Transverse colon (tissue), 4 donors: Measurements from ENCODE around the gene FAM13A. TPM values are rescaled to one million over a fixed set of nuclear protein-coding genes. Genes with fewer than 3 reads are reported as not detected.
"Not testable (repeated sequence)": the region's sequence is repeated elsewhere in the genome, so short reads cannot be mapped to it uniquely, and the experiment has no call there.

Experiments used
- DNase-seq: peaks from one replicate; pipeline ENCODE4 v3.0.0-alpha.2; 2019
- H3K27ac ChIP-seq, 4 donors: fragments of 200-600 bp; sonication (generic); 2 replicates each; pipeline ENCODE4 v1.5.1; 2016 to 2018; ENCODE audit warnings: inconsistent platforms in 4 of 4
- H3K27me3 ChIP-seq: fragments of 200-600 bp; sonication (generic); 2 replicates; pipeline ENCODE4 v1.5.1; 2017; ENCODE audit warnings: inconsistent platforms
- H3K36me3 ChIP-seq, 4 donors: fragments of 200-600 bp; sonication (generic); 2 replicates each; pipeline ENCODE4 v1.5.1; 2017 to 2019; ENCODE audit warnings: inconsistent platforms in 4 of 4
- H3K4me1 ChIP-seq, 4 donors: fragments of 200-600 bp; sonication (generic); 2 replicates each; pipeline ENCODE4 v1.5.1; 2017 to 2020; ENCODE audit warnings: inconsistent platforms in 4 of 4
- H3K4me3 ChIP-seq, 4 donors: fragments of 200-600 bp; sonication (generic); 1 replicate in 1 of 4; 2 replicates in 3 of 4; pipeline versions ENCODE4 v1.5.1 to v1.6.1; 2017 to 2019; ENCODE audit warnings: inconsistent platforms in 4 of 4
- H3K9me3 ChIP-seq, 2 donors: fragments of 200-600 bp; sonication (generic); 2 replicates each; pipeline ENCODE4 v1.5.1; 2017 to 2019; ENCODE audit warnings: inconsistent platforms in 2 of 2
- CTCF ChIP-seq, 5 experiments: fragments of 200-600 bp in 3 of 5; fragments of 450-650 bp in 2 of 5; sonication (generic) in 3 of 5; IDR thresholded peaks; 1 replicate in 2 of 5; 2 replicates in 3 of 5; pipeline ENCODE4 v1.5.1; 2016 to 2017; ENCODE audit warnings: antibody characterized with exemption in 5 of 5, inconsistent platforms in 3 of 5, mild to moderate bottlenecking in 2 of 5, moderate library complexity in 1 of 5
- EP300 ChIP-seq: sonication (generic); formaldehyde crosslinking; IDR thresholded peaks from one replicate; pipeline ENCODE4 v1.6.1; 2017; ENCODE audit warnings: antibody characterized with exemption, low read depth
- POLR2A ChIP-seq: fragments of 450-650 bp; IDR thresholded peaks from one replicate; pipeline ENCODE4 v1.6.1; 2016; ENCODE audit warnings: antibody characterized with exemption, mild to moderate bottlenecking, moderate library complexity
- POLR2AphosphoS5 ChIP-seq, 3 donors: sonication (generic); formaldehyde crosslinking; IDR thresholded peaks; one replicate each; pipeline ENCODE4 v1.6.1; 2016; ENCODE audit warnings: antibody characterized with exemption in 3 of 3
- WGBS, 2 donors: methylation state at CpG; one replicate each; pipeline ENCODE4 v1.1.5; 2018; ENCODE audit warnings: low coverage in 1 of 2; 5-methylcytosine and 5-hydroxymethylcytosine counted together
- in situ Hi-C, 4 donors: fragments of 200-750 bp; cut with MboI; loops; one replicate each; pipeline versions ENCODE4 v1.15.0 to v1.15.1; 2017; ENCODE audit warnings: low sequenced_read_pairs in 3 of 4, low pct_ligation_motif_present in 1 of 4, low pct_unique_long_range_greater_than_20kb in 1 of 4
- intact Hi-C: fragments of 100-400 bp; cut with DNase I; formaldehyde crosslinking; loops from one replicate; pipeline ENCODE4 v1.15.1; 2023; ENCODE audit warnings: low total_unique reads
- total RNA-seq, 4 donors: library from RNA; depleted of rRNA; stranded (reverse); fragments of >200 nt; gene quantifications; one replicate each; pipeline ENCODE4 v1.1.0, GENCODE V29; 2016

FAM13A gene
- total RNA-seq, 4 donors from 2014 or later = 57.6 to 88.6 (median 67.6) TPM

- H3K27me3 ChIP-seq = no peaks in the 10 kb centered on the region
- intact Hi-C loops (no loop called here), in situ Hi-C loops (no loop called here)
- no peak for DNase-seq
- H3K36me3 ChIP-seq = no peaks in the 10 kb centered on the region
- no peak overlapping the region for H3K27ac ChIP-seq
- TF ChIP-seq POLR2A = no peak
- TF ChIP-seq EP300 = no peak
- TF ChIP-seq POLR2AphosphoS5 (IDR thresholded peaks at IDR 0.05) = no peak
- no peak for TF ChIP-seq CTCF (IDR thresholded peaks at IDR 0.05)
- no peaks in the 10 kb centered on the region for H3K9me3 ChIP-seq
- H3K4me1 ChIP-seq = no peaks in the 10 kb centered on the region
- no peak overlapping the region for H3K4me3 ChIP-seq
These were observed 137.9 kb downstream of the FAM13A start for GRCh38 chr4:88919056-88919455.

GRCh38 chr4:88913181-88913580 is 143.8 kb downstream of the FAM13A start:
- peaks cover 2 to 14% (median 6%) of the 10 kb centered on the region in 4 donors for H3K4me1 ChIP-seq
- in situ Hi-C loops, DNase-seq: not testable (repeated sequence)

GRCh38 chr4:88911246-88912212 is 145.5 kb downstream of the FAM13A start:
- H3K4me1 ChIP-seq = peaks cover 8 to 21% (median 12%) of the 10 kb centered on the region in 4 donors
- no peak overlapping the region for H3K4me3 ChIP-seq
- DNase-seq = no peak
- no peaks in the 10 kb centered on the region for H3K9me3 ChIP-seq
- TF ChIP-seq POLR2A = no peak
- no peak for TF ChIP-seq CTCF (IDR thresholded peaks at IDR 0.05)
- TF ChIP-seq POLR2AphosphoS5 (IDR thresholded peaks at IDR 0.05) = no peak
- TF ChIP-seq EP300 = no peak
- no peak overlapping the region for H3K27ac ChIP-seq
- in situ Hi-C loops (no loop called here), intact Hi-C loops (no loop called here)
- no peaks in the 10 kb centered on the region for H3K36me3 ChIP-seq
- WGBS, 2 donors = 84 to 89% methylated on average over 5 of the region's 5 CpGs
- H3K27me3 ChIP-seq = no peaks in the 10 kb centered on the region

More at GRCh38 chr4:88913181-88913580, 143.8 kb downstream of the FAM13A start:
- H3K27me3 ChIP-seq, H3K36me3 ChIP-seq, H3K9me3 ChIP-seq, H3K4me3 ChIP-seq, H3K27ac ChIP-seq, intact Hi-C loops: not testable (repeated sequence)

- TF ChIP-seq EP300 (no peak), POLR2A (no peak), POLR2AphosphoS5 (IDR thresholded peaks at IDR 0.05) (no peak), CTCF (IDR thresholded peaks at IDR 0.05) (no peak)
- H3K27me3 ChIP-seq = no peaks in the 10 kb centered on the region
- peaks cover 8 to 21% (median 12%) of the 10 kb centered on the region in 4 donors for H3K4me1 ChIP-seq
- H3K9me3 ChIP-seq = no peaks in the 10 kb centered on the region
- intact Hi-C loops (no loop called here), in situ Hi-C loops (no loop called here)
- 56 to 85% methylated on average over 2 of the region's 2 CpGs for WGBS, 2 donors
- no peak overlapping the region for H3K4me3 ChIP-seq
- H3K27ac ChIP-seq = no peak overlapping the region
- no peaks in the 10 kb centered on the region for H3K36me3 ChIP-seq
- DNase-seq = no peak
These were observed 146.9 kb downstream of the FAM13A start for GRCh38 chr4:88910101-88910500.
